Stimulated activated CD4-positive, alpha-beta T cell treated with anti-CD3 and anti-CD28 coated beads, Interleukin-4, amount 100 ng/mL, for 4 hours (primary cell): Measurements from ENCODE around the gene NCBP3.

Experiments used
- DNase-seq, 2 experiments: peaks; one replicate each; pipeline ENCODE4 v3.0.0-alpha.2; 2020

The NCBP3 gene, protein sequence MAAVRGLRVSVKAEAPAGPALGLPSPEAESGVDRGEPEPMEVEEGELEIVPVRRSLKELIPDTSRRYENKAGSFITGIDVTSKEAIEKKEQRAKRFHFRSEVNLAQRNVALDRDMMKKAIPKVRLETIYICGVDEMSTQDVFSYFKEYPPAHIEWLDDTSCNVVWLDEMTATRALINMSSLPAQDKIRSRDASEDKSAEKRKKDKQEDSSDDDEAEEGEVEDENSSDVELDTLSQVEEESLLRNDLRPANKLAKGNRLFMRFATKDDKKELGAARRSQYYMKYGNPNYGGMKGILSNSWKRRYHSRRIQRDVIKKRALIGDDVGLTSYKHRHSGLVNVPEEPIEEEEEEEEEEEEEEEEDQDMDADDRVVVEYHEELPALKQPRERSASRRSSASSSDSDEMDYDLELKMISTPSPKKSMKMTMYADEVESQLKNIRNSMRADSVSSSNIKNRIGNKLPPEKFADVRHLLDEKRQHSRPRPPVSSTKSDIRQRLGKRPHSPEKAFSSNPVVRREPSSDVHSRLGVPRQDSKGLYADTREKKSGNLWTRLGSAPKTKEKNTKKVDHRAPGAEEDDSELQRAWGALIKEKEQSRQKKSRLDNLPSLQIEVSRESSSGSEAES

DNA sequence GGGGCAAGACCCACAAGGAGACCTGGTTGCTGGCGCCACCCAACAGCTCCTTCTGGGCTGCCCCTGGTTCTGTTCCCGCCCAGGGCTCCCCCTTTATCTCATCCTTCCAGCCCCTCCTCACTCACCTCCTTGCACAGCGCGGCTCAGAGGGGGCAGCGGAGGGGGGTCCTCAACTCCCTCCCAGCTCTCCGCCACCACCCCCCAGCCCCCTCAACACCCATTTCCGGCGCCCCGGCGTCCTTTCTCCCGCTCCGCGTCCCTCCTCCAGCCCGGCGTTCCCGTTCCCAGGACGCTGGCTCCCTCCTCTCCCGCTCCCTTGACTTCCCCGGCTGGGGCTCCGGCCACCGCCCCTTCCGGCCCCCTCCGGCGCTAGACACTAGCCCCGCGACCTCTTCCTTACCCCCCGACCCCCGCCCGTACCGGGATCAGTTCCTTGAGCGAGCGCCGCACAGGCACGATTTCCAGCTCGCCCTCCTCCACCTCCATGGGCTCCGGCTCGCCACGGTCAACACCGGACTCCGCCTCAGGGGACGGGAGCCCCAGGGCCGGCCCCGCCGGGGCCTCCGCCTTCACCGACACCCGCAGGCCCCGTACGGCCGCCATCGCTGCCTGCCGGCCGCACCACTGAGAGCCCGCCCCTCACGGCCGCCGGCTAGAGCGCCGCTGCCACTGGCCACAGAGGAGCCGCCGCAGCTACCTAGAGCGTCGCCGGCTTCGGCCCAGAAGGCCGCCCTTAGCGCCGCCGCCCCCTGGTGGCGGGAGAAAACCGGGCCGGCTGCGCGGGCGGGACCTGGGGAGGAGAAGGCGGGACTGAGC is at the start of gene NCBP3:
Gene NCBP3, minus strand, starts transcription at position 626 of the 816 bp plus-strand sequence. Its CDS starts 23 bp downstream, at position 603.
- DNase-seq, result peak; percentile 90 to 94

DNA sequence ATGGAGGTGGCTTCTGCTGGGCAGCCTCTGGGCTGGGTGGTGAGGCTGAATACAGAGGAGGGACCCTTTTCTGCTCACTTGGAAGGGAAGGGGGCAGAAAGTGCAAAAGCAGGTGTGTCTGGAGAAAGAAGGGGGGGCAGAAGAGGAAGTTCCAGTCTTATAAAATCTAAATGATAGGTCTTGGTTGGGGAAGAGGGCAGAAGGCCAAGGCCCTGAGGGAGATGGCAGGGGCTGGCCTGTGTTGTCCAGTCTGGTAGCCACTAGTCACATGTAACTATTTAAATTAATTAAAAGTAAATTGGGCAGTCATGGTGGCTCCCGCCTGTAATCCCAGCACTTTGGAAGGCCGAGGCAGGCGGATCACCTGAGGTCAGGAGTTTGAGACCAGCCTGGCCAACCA is 49.3 kb upstream of the NCBP3 start:
- no peak for DNase-seq

DNA sequence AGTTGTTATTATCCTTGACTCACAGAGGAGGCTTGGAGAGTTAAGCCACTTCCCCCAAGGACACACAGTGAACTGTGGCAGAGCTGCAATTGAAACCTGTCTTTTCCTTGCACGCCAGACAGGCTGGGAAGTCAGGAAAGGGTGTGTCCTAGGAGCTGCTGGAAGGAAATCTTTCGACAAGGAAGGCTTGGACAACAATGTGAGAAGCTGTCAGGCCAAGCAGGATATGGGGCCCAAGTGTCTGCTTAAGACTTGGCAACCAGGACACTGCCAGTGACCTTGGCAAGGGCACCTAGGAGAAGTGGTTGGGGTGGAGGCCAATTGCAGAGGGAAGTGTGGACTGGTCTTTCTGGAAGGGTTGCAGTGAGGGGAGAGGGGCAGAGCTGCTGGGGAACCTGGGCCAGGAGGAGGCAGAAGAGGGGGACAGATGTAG is 48.9 kb upstream of the NCBP3 start:
- DNase-seq, result no peak

DNA sequence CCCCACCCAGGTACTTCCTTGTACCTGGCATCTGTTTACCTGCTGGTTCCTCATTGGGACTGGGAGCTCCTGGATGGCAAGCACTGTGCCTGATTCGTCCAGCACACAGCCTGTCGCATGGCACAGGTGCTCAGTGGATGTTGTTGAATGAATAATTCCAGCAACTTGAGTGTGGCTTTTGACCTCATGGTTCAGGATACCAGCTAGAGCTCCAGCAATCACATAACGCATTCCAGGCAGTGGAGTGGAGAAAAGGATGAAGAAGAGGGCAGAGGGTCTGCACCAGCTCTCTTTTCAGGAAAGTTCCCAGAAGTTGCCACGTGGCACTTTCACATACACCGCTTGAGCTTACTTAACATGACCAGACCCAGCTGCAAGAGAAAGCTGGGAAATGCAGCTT is 48.1 kb upstream of the NCBP3 start:
- DNase-seq, result no peak

DNA sequence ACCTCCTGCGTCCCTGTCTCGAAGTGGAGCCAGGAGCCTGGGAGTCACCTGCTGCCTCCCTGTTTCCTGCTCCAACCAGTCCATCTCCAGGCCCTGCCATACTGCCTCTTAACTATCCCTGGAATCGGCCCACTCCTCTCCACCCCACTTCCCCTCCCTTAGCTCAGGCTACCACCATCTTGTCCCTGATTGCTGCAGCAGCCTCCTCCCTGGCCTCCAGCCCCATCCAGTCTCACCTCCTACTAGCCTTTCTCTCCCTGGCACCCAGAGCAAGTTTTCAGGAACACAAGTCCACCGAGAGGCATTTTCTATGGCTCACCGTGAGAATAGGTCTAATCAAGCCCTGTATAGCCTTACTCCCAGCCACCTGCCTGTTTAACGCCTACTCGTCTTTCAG is 47.7 kb upstream of the NCBP3 start:
- DNase-seq, result no peak

DNA sequence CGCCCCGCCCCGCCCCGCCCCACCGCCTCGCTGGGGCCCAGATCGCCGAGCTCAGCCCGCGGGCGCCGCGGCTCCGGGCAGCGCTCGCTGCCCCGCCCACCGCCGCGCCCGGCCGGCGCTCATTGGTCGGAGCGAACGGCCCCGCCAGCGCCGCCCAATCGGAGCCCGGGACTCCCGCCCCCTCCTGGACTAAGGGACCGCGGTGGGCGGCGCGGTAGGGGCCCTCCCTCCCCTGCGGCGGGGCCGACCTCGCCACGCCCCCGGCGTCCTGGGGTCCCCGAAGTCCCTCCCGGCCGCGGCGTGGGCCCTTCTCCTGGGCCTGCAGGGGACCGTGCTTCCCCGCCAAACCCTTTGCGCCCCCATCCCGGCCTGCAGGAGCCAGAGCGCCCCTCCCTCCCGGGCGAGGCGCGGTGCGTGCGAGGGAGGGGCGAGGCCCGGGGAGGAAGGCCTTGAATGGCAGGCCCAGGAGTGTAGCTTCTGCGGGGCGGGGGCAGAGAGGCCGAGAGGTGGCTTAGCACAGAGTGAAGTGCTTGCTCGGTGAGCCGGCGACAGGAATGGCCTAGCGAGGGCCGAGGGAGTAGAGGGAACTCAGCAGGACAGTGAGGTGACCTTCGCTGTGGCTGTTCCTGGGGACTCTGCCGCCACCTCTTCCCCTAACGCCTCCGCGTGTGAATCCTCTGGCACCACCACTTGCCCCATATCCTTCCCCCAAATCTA is 47.1 kb upstream of the NCBP3 start, which contains the start of gene CAMKK1:
Gene CAMKK1, minus strand, starts transcription at position 51 of the 717 bp plus-strand sequence. CDS start 7,366 bp downstream, outside the sequence.
- peak; percentile 84 to 88 for DNase-seq

DNA sequence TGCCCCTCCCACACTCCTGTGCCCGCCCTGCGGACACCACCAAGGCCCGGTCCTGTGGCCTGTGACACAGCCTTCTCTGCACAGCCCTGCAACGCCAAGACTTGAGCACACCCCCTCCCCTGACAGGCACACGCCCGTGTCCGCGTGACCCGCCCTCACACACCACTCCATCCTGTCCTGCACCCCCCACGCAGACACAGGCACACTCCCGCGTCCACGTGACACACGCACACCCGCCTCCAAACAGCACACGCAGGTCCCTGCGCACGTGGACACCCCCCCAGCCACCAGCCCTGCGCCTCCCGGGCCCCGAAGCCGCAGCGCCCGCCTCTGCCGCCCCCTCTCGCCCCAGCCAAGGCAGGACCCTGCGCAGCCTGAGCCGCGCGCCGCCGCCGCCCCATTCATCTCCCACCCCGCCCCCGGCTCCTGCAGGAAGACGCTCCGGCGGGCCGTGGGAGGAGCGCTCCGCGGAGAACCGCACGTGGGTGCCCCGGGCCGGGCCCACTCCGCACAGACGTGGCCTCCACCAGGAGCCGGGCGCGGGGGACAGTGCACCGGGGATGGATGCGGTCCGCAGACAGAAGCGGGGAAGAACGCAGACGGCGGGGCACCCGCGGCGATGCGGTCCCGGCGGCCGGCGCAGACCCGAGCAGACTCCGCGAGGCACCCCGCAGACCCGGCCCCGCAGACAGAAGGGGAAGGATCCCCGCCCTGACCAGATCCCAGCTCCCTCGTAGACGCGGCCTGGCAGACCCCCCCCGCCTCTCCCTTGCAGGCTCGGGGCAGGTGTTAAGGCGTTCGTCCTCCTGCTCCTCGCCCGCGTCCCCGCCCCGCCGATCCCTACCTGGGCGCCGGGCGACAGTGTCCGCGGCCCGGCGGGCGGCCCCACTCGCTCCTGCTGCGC is 46.3 kb upstream of the NCBP3 start:
- DNase-seq, result peak; percentile 60 to 87

DNA sequence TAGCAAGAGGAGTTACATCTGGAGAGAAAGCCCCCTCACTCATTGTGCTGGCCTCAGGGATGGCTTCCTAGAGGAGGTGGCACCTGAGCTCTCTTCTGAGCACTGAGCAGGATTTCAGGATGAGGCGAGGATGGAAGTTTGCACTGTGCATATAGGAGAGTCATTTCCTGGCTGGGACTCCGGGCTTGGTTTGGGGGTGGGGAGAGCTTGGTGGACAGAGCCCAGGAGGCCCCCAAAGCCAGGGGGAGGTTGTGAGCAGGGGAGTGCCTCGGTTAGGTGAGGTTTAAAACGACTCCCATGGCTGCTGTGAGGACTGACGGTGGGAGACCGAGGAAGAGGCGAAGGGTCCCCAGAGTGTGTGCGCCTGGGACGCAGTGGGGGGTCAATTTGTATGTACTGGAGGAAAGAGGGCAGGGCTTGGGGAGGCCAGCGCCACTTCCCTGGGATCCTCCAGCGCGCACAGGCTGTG is 45.6 kb upstream of the NCBP3 start:
- no peak for DNase-seq

DNA sequence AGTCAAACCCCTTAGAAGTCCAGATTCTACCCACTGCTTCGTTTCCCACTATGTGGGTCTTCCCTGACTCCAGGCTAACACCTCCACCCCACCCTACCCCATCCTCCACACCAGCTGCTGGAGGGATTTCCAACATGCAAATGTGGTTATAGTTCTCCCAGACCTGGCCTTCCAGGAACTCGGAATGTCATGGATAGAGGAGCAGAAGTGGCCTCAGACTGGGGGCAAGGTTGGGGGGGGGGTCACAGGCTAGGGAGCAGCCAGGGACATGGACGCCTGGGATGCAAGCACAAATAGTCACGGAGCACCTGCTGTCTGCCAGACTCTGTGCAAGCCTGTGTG is 44.8 kb upstream of the NCBP3 start:
- no peak for DNase-seq

DNA sequence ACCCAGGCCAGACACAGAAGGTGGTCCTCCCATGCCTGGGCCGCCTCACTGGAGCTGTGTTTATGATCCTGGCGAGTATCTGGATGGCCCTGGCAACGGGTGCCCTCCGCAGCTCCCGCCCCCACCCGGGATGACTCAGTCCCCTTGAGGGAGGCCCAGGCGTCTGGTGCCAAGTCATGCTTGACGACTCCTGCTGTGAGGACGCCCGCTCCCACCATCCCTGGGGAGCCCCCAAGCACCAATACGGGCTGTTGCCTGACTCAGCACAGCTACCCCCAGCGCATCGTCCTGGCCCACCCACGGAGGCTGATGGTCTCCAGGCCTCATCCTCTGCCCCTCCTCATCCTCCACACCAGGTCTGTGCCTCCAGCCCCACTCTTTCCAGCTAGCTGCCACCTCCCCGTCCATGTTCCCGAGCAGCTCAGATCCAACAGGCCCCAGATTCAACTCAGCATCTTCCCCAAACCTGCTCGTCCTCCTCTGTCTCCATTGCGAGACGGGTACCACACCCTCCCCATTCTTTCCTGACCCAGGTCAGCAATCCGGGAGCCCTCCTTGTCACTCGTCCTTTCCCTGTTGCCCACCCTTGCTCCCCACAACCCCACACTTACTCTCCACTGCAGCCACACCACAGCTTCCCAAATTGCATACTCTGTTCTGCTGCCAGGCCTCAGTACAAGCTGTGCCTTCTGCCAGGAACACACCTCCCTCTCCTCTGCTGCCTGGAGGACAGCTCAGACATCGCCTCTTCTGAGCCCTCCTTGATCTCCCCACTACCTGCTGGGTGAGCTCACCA is 44.2 kb upstream of the NCBP3 start:
- peak; percentile 23 to 42 for DNase-seq

DNA sequence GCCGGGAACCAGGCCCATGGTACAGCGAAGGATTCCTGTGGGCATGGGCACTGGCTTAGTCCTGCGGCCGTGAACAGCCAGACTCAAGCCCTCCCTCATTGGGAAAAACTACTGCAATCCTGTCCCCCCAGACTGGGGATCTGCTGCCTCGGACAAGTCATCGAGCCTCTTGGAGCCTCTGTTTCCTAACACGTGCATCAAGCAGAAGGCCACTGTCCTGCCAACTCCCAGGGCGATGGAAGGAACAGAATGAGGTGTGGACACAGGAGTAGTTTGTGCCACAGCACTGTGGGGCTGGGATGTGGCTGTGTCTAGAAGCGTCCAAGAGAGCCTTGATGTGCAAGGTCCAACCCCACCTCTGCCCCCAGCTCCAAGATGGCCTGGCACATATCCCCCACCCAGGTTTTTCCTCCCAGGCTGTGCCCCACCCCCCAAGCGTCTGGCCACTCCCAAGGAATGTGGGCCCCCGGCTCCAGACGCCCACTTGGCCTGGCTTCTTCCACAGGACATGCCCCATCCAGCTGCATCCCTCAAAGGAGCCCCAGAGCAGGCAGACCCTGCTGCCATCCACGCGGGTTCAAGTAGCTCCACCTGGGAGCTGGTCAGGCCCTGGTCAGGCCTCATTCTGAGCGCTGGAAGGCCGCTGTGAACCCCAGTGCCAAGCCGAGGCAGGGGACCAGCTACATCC is 43.4 kb upstream of the NCBP3 start:
- no peak for DNase-seq

DNA sequence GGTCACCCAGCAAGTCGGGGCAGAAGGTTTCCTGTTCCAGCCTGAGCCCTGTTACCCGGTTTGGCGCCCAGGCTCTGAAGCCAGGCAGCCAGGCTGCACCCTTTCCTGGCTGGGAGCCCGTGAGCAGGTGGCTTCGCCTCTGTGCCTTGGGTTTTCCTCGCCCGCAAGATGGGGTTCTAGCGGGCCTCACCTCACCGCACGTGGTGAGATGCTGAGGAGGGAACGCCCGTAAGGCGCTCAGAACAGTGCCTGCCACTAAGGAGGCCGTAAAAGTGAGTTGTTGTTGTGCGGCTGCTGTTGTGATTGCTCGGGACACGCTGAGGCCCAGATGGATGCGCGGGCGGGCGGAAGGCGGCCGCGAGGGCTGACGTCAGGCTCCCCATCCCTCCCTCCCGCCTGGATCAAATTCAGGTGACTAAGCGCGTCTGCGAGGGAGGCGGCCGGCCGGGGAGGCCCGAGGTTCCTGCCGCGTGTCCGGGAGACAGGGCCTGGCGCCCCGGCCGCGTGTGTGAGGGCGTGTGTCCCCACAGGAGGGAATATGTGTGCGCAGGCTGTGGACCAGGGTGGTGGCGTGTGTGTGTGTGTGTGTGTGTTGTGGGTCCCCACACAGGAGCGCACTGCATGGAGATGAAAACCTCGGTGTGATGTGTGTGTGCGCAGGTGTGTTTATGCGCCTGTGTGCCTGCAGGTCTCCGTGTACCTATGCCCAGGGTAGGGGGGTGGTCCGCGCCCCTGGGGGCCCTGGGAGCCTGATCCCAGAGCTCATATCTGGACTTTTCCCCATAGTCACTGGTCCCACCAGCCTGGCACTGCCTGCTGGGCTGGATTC is 42.5 kb upstream of the NCBP3 start:
- no peak for DNase-seq

DNA sequence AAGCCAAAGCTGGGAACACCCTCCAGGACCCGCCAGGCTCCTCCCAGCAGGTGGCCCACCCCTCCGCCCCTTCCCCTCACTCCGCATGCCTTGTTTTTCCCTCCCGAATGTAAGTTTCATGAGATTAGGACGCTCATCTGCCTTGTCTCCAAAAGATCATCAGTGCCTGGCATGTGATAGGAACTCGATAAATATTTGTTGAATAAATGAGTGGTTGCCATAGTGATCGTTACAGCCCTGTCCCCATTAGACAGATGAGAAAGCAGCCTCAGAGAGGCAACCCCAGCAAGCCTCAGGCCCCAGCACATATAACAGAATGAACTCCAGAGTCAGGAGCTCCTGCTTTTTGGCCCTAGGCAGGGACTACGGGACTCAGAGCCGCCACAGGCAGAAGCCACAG is 41.8 kb upstream of the NCBP3 start:
- no peak for DNase-seq

DNA sequence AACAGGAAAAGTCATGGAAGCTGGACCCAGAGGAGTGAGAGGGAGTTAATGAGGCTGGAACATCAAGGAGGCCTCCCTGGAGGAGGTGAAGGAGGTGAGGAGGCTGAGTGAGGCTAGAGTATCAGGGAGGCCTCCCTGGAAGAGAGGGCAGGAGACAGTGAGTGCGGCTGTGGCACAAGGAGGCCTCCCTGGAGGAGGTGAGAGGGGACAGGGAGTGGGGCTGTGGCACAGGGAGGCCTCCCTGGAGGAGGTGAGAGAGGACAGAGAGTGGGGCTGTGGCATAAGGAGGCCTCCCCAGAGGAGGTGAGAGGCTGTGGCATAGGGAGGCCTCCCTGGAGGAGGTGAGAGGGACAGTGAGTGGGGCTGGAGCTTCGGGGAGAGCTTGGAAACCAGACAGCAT is 41.3 kb upstream of the NCBP3 start:
- DNase-seq, result no peak

DNA sequence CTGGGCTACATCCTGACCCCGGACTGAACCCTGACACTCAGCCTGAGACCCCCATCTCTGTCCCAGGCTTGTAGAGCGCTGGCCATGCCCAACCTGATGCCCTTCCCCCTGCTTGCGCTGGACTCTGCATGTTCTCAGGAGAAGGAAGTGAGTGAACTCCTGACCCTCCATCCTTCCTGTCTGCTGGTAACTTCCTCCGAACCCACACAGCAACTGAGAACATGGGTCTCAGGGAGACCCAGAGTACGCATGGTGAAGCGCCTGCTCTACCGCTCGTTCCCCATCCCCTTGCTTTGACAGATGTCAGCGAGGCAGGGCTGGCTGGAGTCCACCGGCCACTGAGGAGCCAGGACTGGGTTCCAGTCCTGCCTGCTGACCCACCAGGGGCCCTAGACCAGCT is 40.7 kb upstream of the NCBP3 start:
- no peak for DNase-seq

DNA sequence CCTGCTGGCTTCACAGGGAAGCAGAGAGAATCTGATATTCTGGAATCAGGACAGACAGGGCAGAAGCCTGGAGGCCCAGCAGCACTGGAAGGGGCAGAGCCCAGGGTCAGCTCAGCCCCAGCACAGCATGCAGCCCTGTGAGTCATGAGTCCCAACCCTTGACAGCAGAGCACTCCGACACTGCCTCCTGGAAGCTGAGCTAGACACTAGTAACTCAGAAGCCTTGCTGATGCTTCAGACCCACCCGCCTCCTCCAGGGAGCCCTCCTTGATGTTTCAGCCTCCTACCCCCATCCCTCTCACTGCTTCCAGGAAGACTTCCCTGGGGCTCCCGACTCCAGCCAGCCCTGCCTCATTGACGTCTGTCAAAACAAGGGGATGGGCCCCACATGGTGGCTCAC is 39.9 kb upstream of the NCBP3 start:
- DNase-seq, result no peak

DNA sequence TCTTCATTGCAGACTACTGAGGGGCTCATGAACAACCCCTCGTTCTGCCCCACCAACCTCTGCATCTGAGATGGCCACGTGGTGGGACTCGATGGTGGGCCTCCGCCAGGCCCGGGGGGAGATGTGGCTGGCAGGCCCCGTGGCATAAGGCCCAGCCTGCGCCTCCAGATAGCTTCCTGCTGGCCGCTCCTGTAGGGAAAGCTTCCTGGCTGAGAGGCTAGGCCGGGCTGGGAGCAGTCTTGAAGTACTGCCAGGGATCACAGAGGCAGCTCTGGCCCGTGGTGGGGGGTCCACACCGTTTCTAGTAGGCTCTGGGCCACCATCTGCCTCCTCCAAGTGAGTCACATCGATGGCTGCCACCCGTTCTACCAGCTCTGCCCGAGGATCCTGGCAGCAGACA is 39.2 kb upstream of the NCBP3 start:
- no peak for DNase-seq

DNA sequence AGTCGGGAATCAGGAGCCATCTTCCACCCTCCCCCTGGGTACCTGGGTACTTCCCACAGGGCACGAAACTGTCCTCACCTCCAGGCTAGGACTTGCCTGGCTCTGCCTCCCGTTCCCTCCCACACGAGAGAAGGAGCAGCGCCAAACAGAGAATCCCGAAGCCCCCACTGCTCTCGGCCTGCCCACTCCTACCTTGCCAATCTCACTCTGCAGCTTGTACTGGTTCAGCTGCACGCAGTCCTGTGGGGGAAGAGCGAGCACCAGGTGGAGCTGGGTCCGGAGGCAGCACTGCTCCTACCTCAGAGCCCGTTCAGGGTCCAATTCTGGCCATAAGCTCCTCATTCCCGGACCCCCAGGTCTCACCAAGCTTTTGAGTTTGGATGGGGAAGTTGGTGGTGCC is 38.1 kb upstream of the NCBP3 start:
- DNase-seq, result no peak

DNA sequence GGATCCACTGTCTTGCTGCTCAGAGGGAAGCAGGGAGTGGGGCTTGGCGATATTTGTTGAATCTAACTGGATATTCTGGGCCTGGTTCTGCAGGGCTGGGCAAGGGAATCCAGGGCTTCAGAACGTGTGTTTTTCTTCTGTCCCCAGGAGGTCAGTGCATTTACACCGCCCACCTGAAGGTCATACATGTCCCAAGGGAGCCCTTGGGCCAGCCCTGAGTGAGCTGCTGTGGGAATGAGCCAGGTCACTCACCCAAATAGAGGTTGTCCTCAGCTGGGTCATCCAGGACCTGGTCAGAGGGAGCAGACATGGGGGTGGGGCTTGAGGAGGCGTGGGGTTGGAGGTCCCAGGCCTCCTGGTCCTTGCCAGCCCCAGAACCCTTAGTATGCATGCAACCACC is 36.2 kb upstream of the NCBP3 start:
- DNase-seq, result no peak
